A549 (cell line): ENCODE results near the gene TP53TG5. TPM values are rescaled to one million over a fixed set of nuclear protein-coding genes. Genes with fewer than 3 reads are reported as not detected.

Experiments used
- ATAC-seq, 2 experiments: fragments of 200-7000 bp in 1 of 2; fragments of >200 bp in 1 of 2; cut with Nextera tagmentation in 1 of 2; cut with Tn5 transposase in 1 of 2; 3 replicates each; pipeline versions ENCODE4 v1.8.0 to v1.9.1; 2018 to 2020; ENCODE audit warnings: mild to moderate bottlenecking in 1 of 2, moderate library complexity in 1 of 2
- CTCF ChIA-PET: fragments of 300-600 bp; sonication (Branson Sonifier 250); formaldehyde crosslinking; extraction: SDS; loops from one replicate; lab custom pipeline; 2021; ENCODE audit warnings: antibody characterized with exemption, inconsistent platforms; lab: Yijun Ruan, JAX
- POLR2A ChIA-PET: fragments of 350-600 bp; formaldehyde crosslinking; extraction: SDS; loops from one replicate; lab custom pipeline; 2021; ENCODE audit warnings: antibody characterized with exemption, inconsistent platforms; lab: Yijun Ruan, JAX
- DNase-seq, 2 experiments: peaks; one replicate each; pipeline versions ENCODE4 v3.0.0 to v3.0.0-alpha.2; 2011 to 2016; ENCODE audit warnings: low read depth in 1 of 2, low spot score in 1 of 2
- FAIRE-seq: peaks from 2 replicates; lab custom pipeline; 2011; peaks lifted over from hg19 to GRCh38; lab: Jason Lieb, UNC
- H3K27ac ChIP-seq, 2 experiments: fragments of >200 bp; sonication (Bioruptor Twin); formaldehyde crosslinking; 3 replicates each; pipeline ENCODE4 v1.5.1; 2016 to 2017
- H3K4me1 ChIP-seq: fragments of >200 bp; sonication (Bioruptor Twin); formaldehyde crosslinking; 3 replicates; pipeline ENCODE4 v1.6.1; 2016
- H3K4me2 ChIP-seq: fragments of >200 bp; sonication (Bioruptor Twin); formaldehyde crosslinking; 3 replicates; pipeline ENCODE4 v1.6.1; 2016
- H3K4me3 ChIP-seq: fragments of >200 bp; sonication (Bioruptor Twin); formaldehyde crosslinking; 3 replicates; pipeline ENCODE4 v1.5.1; 2016
- H3K9me3 ChIP-seq: fragments of >200 bp; sonication (Bioruptor Twin); formaldehyde crosslinking; 3 replicates; pipeline ENCODE4 v1.6.1; 2016
- E2F6 ChIP-seq: IDR thresholded peaks from 2 replicates; pipeline ENCODE4 v1.6.1; 2012; ENCODE audit warnings: low read depth, borderline replicate concordance
- EHF ChIP-seq: fragments of 250-450 bp; sonication (Bioruptor Pico); IDR thresholded peaks from 2 replicates; pipeline ENCODE4 v1.5.0; 2020; ENCODE audit warnings: mild to moderate bottlenecking
- EHMT2 ChIP-seq: fragments of 200-600 bp; sonication (generic); IDR thresholded peaks from 2 replicates; pipeline ENCODE4 v1.6.1; 2016; ENCODE audit warnings: antibody characterized with exemption, low read depth, mild to moderate bottlenecking, moderate library complexity
- EP300 ChIP-seq, 2 experiments: fragments of >200 bp; sonication (Bioruptor Twin); formaldehyde crosslinking; IDR thresholded peaks; 2 replicates in 1 of 2; 3 replicates in 1 of 2; pipeline ENCODE4 v1.6.1; 2016 to 2017
- FOSL2 ChIP-seq, 2 experiments: fragments of 450-650 bp in 1 of 2; fragments of >200 bp in 1 of 2; sonication (Bioruptor Twin) in 1 of 2; formaldehyde crosslinking; IDR thresholded peaks; 2 replicates each; pipeline versions ENCODE4 v1.5.0 to v1.6.1; 2016 to 2020; ENCODE audit warnings: mild to moderate bottlenecking in 1 of 2, moderate library complexity in 1 of 2
- FOXS1 ChIP-seq: fragments of 250-450 bp; sonication (Bioruptor Pico); IDR thresholded peaks from 2 replicates; pipeline ENCODE4 v1.5.0; 2020; ENCODE audit warnings: mild to moderate bottlenecking, moderate library complexity
- GATA3 ChIP-seq: IDR thresholded peaks from 2 replicates; pipeline ENCODE4 v1.6.1; 2012; ENCODE audit warnings: borderline replicate concordance
- HEYL ChIP-seq: fragments of 250-450 bp; sonication (Bioruptor Pico); IDR thresholded peaks from 2 replicates; pipeline ENCODE4 v1.8.0; 2021; ENCODE audit warnings: mild to moderate bottlenecking, moderate library complexity
- JUNB ChIP-seq: fragments of >200 bp; sonication (Bioruptor Twin); formaldehyde crosslinking; IDR thresholded peaks from 2 replicates; pipeline ENCODE4 v1.6.1; 2016
- MAFK ChIP-seq: fragments of 450-650 bp; IDR thresholded peaks from 2 replicates; pipeline ENCODE4 v1.6.1; 2014; ENCODE audit not compliant: partially characterized antibody
- MAZ ChIP-seq: fragments of 150-350 bp; IDR thresholded peaks from 2 replicates; pipeline ENCODE4 v1.6.1; 2014; ENCODE audit warnings: antibody characterized with exemption, low read depth, low read length, borderline replicate concordance
- MYC ChIP-seq: IDR thresholded peaks from 2 replicates; pipeline ENCODE4 v1.6.1; 2012; ENCODE audit warnings: mild to moderate bottlenecking, inconsistent platforms, low read length, improper control_type of control experiment, borderline replicate concordance
- NFE2L2 ChIP-seq: fragments of 150-350 bp; conservative IDR thresholded peaks from 2 replicates; pipeline ENCODE4 v1.6.1; 2014; ENCODE audit warnings: low read length
- NPAS2 ChIP-seq: fragments of 250-450 bp; sonication (Bioruptor Pico); IDR thresholded peaks from 2 replicates; pipeline ENCODE4 v1.8.0; 2022; ENCODE audit warnings: mild to moderate bottlenecking, moderate library complexity, borderline replicate concordance
- NR3C1 ChIP-seq: fragments of >200 bp; sonication (Bioruptor Twin); formaldehyde crosslinking; IDR thresholded peaks from 3 replicates; pipeline ENCODE4 v1.6.1; 2017
- REST ChIP-seq: fragments of 200-600 bp; sonication (generic); IDR thresholded peaks from 2 replicates; pipeline ENCODE4 v1.6.1; 2016; ENCODE audit warnings: antibody characterized with exemption, mild to moderate bottlenecking, moderate library complexity
- RNF2 ChIP-seq: fragments of 200-600 bp; sonication (generic); IDR thresholded peaks from 2 replicates; pipeline ENCODE4 v1.6.1; 2016; ENCODE audit warnings: low read depth, mild to moderate bottlenecking, antibody characterized with exemption, moderate library complexity, borderline replicate concordance
- TP53 ChIP-seq: fragments of 250-450 bp; sonication (Bioruptor Pico); IDR thresholded peaks from 2 replicates; pipeline ENCODE4 v1.5.0; 2021; ENCODE audit warnings: mild to moderate bottlenecking, moderate library complexity
- ZFP36 ChIP-seq: fragments of 450-650 bp; IDR thresholded peaks from 2 replicates; pipeline ENCODE4 v1.6.1; 2014; ENCODE audit warnings: borderline replicate concordance; ENCODE audit not compliant: partially characterized antibody
- ZSCAN20 ChIP-seq: fragments of 250-450 bp; sonication (Bioruptor Pico); IDR thresholded peaks from 2 replicates; pipeline ENCODE4 v1.8.0; 2022; ENCODE audit warnings: mild to moderate bottlenecking, moderate library complexity
- WGBS: methylation state at CpG from one replicate; pipeline ENCODE4 v1.1.6; 2017; ENCODE audit errors: missing lambda C conversion rate; 5-methylcytosine and 5-hydroxymethylcytosine counted together
- polyA plus RNA-seq, 4 experiments: library from polyadenylated mRNA; depleted of rRNA in 3 of 4; stranded (reverse); fragments of >200 nt; fragmentation: RNase III in 1 of 4; extraction: RNeasy Plus Mini Kit Qiagen cat#74134 plus additional on column Dnase treatment in 1 of 4; gene quantifications; 2 replicates in 3 of 4; 3 replicates in 1 of 4; pipeline ENCODE4 v1.2.3, GENCODE V29; 2011 to 2017
- TF ChIP-seq, protein P1 (sequence below): fragments of >200 bp; sonication (Bioruptor Twin); formaldehyde crosslinking; IDR thresholded peaks from 3 replicates; pipeline ENCODE4 v1.6.1; 2016
- TF ChIP-seq, protein P2 (sequence below): IDR thresholded peaks from 2 replicates; pipeline ENCODE4 v1.6.1; 2012

TP53TG5 gene
- polyA plus RNA-seq, 2 of the 4 experiments (the other 2 are of a cell fraction), result not detected

GRCh38 chr20:45423700-45424099 is 45.6 kb upstream of the TP53TG5 start (continued):
- TF ChIP-seq EP300 (IDR thresholded peaks at IDR 0.05) (no peak), MAFK (no peak), MYC (no peak), NR3C1 (no peak), HEYL (no peak)

DNA sequence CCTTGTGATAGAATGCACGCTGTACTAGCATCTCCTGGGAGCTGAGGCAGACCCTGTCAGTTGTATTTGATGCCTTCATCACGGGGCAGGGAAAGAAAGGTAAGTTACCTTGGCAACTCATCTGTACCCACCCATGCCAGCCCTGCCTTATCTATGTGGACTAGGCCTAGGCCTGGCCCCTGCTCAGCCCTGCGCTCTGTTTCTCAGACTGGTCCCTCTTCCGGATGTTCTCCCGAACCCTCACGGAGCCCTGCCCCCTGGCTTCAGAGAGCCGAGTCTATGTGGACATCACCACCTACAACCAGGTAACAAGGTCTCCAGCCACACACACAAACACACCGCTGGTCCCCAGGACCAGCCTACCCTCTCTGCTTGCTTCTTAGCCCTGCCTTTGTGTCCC is 42.0 kb upstream of the TP53TG5 start:
- DNase-seq (no peak), ATAC-seq (no peak), FAIRE-seq (no peak)
- H3K9me3 ChIP-seq, result no peaks in the 10 kb centered on the region
- POLR2A ChIA-PET, result interaction anchor here (1.0 to 1.6 kb wide), 5 partner anchors 8 to 515 kb away, joined by 4 to 6 read pairs (median 5); partner anchors contain the start of gene SYS1
- TF ChIP-seq, protein P1, sequence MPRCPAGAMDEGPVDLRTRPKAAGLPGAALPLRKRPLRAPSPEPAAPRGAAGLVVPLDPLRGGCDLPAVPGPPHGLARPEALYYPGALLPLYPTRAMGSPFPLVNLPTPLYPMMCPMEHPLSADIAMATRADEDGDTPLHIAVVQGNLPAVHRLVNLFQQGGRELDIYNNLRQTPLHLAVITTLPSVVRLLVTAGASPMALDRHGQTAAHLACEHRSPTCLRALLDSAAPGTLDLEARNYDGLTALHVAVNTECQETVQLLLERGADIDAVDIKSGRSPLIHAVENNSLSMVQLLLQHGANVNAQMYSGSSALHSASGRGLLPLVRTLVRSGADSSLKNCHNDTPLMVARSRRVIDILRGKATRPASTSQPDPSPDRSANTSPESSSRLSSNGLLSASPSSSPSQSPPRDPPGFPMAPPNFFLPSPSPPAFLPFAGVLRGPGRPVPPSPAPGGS, result no peak
- TF ChIP-seq RNF2 (no peak), GATA3 (no peak), ZSCAN20 (CRISPR knock-in tag) (no peak), EHF (no peak), EHMT2 (no peak), FOSL2 (IDR thresholded peaks at IDR 0.05) (no peak), FOSL2 (CRISPR knock-in tag; IDR thresholded peaks at IDR 0.05) (no peak), E2F6 (no peak), NFE2L2 (no peak), HEYL (no peak), MAZ (no peak), TP53 (CRISPR knock-in tag) (no peak), ZFP36 (no peak), REST (no peak), NPAS2 (no peak), FOXS1 (no peak), JUNB (no peak)
- TF ChIP-seq, protein P2, sequence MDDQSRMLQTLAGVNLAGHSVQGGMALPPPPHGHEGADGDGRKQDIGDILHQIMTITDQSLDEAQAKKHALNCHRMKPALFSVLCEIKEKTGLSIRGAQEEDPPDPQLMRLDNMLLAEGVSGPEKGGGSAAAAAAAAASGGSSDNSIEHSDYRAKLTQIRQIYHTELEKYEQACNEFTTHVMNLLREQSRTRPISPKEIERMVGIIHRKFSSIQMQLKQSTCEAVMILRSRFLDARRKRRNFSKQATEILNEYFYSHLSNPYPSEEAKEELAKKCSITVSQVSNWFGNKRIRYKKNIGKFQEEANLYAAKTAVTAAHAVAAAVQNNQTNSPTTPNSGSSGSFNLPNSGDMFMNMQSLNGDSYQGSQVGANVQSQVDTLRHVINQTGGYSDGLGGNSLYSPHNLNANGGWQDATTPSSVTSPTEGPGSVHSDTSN, result no peak
- H3K4me1 ChIP-seq, result peaks cover 37% of the 10 kb centered on the region
- CTCF ChIA-PET, result interaction anchor here (1.2 to 7.9 kb wide), 11 partner anchors 16 to 352 kb away, joined by 3 to 70 read pairs (median 7); partner anchors contain the start of gene SYS1
- H3K27ac ChIP-seq, result peak overlapping the region; percentile 42 to 58; a peak in 3 of 6 replicates
- WGBS, result 95% methylated on average over 8 of the region's 8 CpGs
- H3K4me3 ChIP-seq, result no peak overlapping the region
- peak overlapping the region; percentile 64 for H3K4me2 ChIP-seq
